ENCODE data around the gene DENND1B.

Gene DENND1B

DNA sequence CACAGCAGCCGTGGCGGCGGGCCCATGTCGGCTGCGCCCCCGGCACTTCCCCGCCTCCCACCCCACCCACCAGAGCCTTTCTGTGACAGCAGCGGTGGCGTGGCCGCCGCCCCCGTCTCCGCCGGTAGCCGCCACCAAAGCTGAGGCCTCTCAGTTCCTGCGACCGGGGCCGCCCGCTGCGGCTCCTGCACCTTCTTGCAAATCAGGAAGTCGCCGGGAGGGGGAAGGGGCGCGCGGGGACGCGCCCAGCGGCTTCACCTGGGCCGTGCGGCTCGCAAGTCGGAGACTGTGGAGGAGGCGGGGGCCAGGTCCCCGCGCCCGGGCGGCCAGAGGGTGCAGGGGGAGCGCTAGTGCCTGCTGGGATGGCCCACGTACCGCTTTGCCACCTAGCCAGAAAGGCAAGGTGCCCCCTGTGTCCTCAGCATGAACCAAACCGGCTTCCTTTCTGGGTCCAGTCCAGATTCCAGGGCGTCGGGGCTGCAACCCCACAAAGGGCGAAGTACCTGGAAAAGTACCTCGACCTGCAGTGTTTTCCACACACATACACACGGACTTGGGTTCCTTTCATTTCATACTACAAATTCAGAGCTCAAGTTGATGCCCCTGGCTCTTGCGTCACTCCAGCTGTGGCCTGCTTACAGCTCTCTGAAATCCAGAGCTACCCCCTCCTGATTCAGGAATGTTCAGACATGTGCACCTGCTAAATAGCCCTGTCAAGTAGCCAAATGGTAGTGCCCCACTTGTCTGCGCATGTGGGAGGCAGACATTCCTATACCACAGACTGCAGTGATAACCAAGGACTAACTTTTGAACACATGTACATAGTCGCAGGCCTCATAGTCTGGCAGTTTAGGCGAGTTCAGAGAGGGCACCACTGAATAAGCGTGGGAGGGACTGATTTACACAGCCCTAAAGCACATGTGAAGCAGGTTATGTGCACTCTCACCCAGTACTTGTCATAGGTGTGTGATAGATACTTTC is at the start of gene DENND1B:
Gene DENND1B (minus strand): TSS at position 199 of the 981 bp plus-strand sequence. CDS start 325 bp downstream, outside the sequence.
- no peak for DNase-seq

- no peak for DNase-seq
Measured at GRCh38 chr1:197814306-197814705, 39.0 kb upstream of the DENND1B start.

DNA sequence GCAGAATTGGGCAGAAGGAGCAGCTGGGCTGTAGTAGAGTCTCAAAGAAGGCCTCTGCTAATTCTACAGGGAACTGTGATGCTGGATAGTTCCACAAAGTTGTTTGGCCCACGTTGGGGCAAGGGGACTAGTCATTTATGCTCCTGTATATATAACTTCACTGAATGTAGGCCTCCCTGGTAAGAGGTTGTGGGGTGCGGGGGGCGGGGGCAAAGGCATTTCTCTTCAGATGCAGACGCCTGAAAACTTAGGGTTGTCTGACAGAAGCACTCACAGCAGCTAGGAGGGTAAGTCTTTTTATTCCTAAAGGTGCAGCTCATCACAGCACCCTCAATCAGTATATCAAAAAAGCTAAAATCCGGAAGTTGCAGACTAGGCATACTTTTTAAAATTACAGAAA is 38.5 kb upstream of the DENND1B start:
- DNase-seq = no peak

GRCh38 chr1:197811769-197812168 is 36.5 kb upstream of the DENND1B start:
- DNase-seq = no peak

DNA sequence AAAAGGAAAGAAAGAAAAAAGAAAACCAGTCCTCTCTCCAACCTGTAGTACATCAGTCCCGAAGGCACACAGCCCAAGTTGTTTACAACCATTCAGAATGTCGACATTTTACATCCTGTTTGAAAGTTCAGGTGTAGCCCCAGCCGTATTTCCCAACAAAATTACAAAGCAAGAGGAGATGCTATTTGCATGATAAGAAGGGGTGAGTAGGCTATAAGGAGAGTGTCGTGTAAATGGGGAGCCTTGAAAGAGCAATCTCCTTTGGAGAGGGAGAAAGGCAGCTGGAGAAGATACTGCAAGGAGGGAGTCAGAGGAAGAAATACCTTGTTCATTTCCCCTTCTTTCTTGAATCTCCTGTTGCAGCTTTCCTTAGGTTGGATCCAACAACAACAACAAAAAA is 35.5 kb upstream of the DENND1B start:
- no peak for DNase-seq

DNA sequence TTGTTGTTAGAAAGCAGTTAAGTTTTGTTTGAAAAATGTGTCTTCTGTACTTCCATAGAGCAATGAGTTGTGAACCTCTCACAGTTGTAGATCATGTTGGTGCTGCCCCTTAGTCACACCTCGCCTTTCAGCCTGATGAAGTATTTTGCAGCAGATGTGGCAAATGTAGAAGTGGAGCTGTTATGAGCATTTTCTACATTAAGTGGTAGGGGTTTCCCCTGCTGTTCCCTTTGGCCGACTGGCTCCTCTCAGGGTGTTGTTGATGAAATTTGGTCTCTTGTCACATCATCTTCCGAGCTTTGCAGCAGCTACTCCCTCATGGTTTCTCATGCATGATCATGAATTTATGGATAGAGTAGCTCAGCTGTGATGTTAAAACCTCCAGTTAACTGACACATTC is 33.6 kb upstream of the DENND1B start:
- DNase-seq = no peak

- DNase-seq = no peak
Measured at GRCh38 chr1:197807739-197808453, 32.6 kb upstream of the DENND1B start.

DNA sequence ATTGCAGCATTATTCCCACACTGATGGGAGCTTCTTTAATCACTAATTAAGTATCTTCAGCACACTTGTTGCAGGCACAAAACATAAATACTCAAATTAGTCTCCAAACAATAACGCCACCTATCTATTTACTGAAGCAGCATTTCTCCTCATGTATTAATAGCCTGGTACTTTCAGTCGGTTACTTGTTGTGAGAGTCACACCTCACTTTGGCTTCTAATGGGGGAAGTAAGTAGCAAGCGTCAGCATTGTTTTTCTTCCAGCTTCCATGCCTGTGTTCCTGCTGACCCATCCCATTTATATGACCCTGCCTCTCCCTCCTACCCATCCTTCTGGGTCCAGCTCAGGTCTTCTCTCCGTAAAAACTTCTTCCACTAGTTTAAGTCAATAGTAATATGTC is 31.9 kb upstream of the DENND1B start:
- DNase-seq = no peak

GRCh38 chr1:197806718-197807117 is 31.4 kb upstream of the DENND1B start:
- DNase-seq = no peak

- DNase-seq = no peak
Measured at GRCh38 chr1:197801684-197802083, 26.4 kb upstream of the DENND1B start.

DNA sequence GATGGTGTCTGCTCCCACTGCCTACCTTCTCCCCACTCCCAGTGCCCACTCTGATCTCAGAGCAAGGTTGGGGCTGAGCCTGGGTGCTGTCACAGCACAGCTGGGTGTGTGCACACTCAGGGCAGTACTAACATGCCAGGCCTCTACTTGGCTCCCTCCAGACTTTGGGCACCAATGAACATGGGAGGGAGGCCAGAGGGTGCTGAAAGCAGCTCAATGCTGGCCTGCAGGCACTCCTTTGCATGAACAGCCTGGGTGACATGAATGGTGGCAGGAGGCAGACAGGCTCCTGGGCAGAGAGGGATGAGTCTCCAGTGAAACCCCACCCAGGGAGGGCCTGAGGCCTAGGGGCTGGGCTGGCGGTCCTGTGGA is 25.8 kb upstream of the DENND1B start:
- DNase-seq = no peak

GRCh38 chr1:197800379-197801110 is 25.3 kb upstream of the DENND1B start:
- DNase-seq = no peak

DNA sequence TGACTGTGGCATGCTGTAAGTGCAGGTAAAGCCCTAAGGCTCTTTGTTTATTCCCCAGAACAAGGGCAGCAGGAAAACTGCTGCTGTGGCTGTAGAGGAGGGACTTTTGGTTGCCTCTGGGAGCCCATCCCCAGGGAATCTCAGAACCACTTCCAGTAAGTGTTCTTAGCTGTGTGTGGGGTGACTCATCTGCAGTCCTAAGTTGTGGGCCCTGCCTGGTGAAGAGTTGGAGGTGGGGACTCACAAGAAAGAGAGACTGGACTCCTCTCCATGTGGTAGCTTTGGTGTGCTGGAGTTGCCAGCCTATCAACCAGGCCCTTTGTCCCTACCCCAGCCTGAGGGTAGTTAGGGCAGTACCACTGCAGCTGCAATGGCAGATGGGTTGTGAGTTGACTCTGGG is 24.0 kb upstream of the DENND1B start:
- peak; percentile 32 for DNase-seq

GRCh38 chr1:197798492-197798891 is 23.2 kb upstream of the DENND1B start:
- no peak for DNase-seq

GRCh38 chr1:197797010-197797409 is 21.7 kb upstream of the DENND1B start:
- DNase-seq = no peak

GRCh38 chr1:197788741-197789739 is 13.8 kb upstream of the DENND1B start:
- DNase-seq = no peak

DNA sequence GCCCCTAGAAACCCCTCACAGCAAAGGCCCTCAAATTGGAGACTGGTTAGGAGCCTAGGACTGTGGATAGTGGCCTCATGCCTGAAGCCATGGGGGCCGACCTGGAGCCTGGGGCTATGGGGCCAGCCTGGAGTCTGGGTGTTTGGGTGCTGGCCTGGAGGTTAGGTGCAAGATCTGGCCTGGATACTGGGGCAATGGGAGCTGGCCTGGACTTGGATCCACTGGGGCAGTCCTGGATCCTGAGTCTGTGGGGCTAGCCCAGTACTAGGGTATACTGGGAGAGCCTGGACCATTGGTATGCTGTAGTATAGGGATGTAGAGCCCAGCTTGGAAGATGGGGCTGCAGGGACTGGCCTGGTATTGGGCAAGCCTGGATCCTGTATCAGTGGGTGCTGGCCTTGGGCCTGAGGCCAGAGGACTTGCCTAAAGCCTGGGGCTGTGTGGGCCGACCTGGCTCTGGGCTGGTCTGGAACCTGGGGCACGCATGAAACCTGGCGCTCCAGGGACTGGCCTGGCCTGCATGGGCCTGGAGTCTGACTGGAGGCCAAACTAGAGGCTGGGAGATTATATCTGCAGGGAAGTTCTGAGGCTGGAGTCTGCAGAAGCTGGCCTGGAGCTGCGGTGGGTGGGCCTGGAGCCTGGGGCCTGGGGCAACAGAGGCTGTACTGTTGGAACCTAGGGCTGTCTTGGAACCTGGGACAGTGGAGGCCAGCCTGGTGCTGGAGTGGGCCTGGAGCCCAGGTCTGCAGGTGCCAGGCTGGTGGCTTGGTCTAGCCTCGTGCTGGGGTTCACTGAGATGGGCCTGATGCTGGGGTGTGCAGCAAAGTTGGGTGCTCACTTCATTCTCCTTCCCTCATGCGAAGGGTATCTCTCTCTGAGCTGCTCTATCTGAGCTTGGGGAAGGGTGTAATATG is 12.6 kb upstream of the DENND1B start:
- DNase-seq = no peak

DNA sequence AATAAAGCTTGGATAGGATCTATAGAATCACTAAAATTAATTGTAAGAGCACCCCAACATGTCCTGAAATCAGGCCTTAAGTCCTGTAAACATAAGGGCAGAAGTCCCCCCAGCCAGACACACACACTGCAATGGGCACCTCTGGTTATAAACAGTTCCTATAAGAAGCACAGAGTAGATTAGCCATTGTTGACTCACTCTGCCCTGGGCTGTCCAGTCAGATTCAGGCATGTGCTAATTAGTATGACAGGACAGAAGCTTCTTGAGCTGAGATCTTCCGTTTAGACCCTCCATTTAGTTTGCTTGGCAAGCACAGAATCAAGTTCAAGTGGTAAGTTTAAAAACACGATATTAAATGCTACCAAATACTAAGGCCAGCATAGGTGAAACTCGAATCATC is 11.8 kb upstream of the DENND1B start:
- peak; percentile 55 for DNase-seq

DNA sequence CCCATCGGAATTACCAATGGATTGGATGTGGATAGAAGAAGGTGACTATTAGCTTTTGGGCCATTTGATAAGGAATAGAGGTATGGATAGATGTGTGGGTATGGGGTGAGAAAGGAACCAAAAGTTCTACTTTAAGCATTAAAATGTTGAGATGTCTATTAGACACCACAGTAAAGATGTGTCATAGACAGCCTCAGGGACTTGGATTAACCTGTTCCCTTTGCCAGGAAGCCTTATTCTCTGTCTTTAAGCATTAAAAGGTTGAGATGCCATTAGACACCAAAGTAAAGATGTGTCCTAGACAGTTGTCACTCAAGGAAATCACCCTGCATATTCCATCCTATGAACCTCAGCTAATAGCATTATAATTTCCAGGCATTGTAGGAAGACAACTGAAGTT is 11.0 kb upstream of the DENND1B start:
- no peak for DNase-seq

DNA sequence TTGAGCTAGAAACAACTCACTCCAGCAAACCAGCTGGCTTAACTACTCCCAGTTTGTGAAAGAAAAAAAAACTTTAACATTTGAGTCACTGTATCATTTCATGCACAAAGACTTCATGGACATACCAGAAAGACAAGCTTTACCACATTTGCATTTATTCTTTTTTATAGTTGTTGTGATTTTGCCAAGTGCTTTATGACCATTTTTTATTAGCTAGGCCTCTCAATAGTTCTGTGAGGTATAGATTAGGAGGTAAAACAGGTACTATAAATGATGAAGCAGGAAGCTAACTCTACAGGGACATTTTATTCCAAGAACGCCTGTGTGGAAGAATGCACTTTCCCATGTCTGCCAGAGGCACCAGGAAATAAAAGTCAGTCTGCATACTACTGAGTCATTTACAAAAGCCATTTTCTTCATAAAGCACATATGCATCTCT is 8.2 kb upstream of the DENND1B start:
- DNase-seq = no peak
